Mesothelial cell of epicardium (in vitro differentiated cells): ENCODE data around the gene ADPRHL1. TPM values are rescaled to one million over a fixed set of nuclear protein-coding genes. Genes with fewer than 3 reads are reported as not detected.

Source experiments
- DNase-seq, 2 experiments: peaks; one replicate each; pipeline ENCODE4 v3.0.0; 2021; ENCODE audit warnings: low spot score in 2 of 2; ENCODE audit not compliant: unreplicated experiment in 2 of 2
- H3K27ac Mint-ChIP-seq: 2 replicates; pipeline ENCODE4 v1.8.0; 2021; ENCODE audit warnings: mixed read lengths
- H3K27me3 Mint-ChIP-seq: 2 replicates; pipeline ENCODE4 v1.8.0; 2021; ENCODE audit warnings: low read depth, mixed read lengths
- H3K36me3 Mint-ChIP-seq: 2 replicates; pipeline ENCODE4 v1.8.0; 2021; ENCODE audit warnings: mixed read lengths
- H3K4me1 Mint-ChIP-seq: 2 replicates; pipeline ENCODE4 v1.8.0; 2021; ENCODE audit warnings: mixed read lengths
- H3K4me3 Mint-ChIP-seq: 2 replicates; pipeline ENCODE4 v1.8.0; 2021; ENCODE audit warnings: mild to moderate bottlenecking, moderate library complexity, mixed read lengths
- H3K9me3 Mint-ChIP-seq: 2 replicates; pipeline ENCODE4 v1.8.0; 2021; ENCODE audit warnings: mixed read lengths
- CTCF ChIP-seq: fragments of 200-600 bp; sonication (generic); IDR thresholded peaks from one replicate; pipeline ENCODE4 v1.5.0; 2021; ENCODE audit warnings: antibody characterized with exemption; ENCODE audit not compliant: unreplicated experiment
- total RNA-seq: library from RNA; stranded (reverse); gene quantifications from 3 replicates; pipeline ENCODE4 v1.2.1, GENCODE V29; 2021

ADPRHL1 gene
- total RNA-seq, 1 donor from 2014 or later: 4.2 TPM

- peaks cover 32% of the 10 kb centered on the region for H3K4me1 Mint-ChIP-seq
- H3K9me3 Mint-ChIP-seq: no peaks in the 10 kb centered on the region
- H3K27ac Mint-ChIP-seq: no peak overlapping the region
- DNase-seq: no peak
- no peaks in the 10 kb centered on the region for H3K27me3 Mint-ChIP-seq
- no peak for TF ChIP-seq CTCF
- no peak overlapping the region for H3K4me3 Mint-ChIP-seq
- H3K36me3 Mint-ChIP-seq: peaks cover 15% of the 10 kb centered on the region
Measured at GRCh38 chr13:113497217-113497616, 43.9 kb upstream of the ADPRHL1 start.

GRCh38 chr13:113495494-113496210 lies 42.4 kb upstream of the ADPRHL1 start:
- Mint-ChIP-seq H3K4me1 (peaks cover 39% of the 10 kb centered on the region), H3K36me3 (peaks cover 15% of the 10 kb centered on the region), H3K27ac (peak overlapping the region; percentile 45), H3K9me3 (no peaks in the 10 kb centered on the region), H3K4me3 (peak overlapping the region; percentile 45), H3K27me3 (no peaks in the 10 kb centered on the region)
- DNase-seq: no peak
- no peak for TF ChIP-seq CTCF

GRCh38 chr13:113493315-113493951 lies 40.1 kb upstream of the ADPRHL1 start:
- Mint-ChIP-seq H3K9me3 (no peaks in the 10 kb centered on the region), H3K4me3 (peak overlapping the region; percentile 47), H3K27ac (peak overlapping the region; percentile 90), H3K36me3 (peaks cover 8% of the 10 kb centered on the region), H3K4me1 (peaks cover 55% of the 10 kb centered on the region), H3K27me3 (no peaks in the 10 kb centered on the region)
- TF ChIP-seq CTCF: no peak
- DNase-seq: no peak

GRCh38 chr13:113491982-113492381 lies 38.7 kb upstream of the ADPRHL1 start:
- no peaks in the 10 kb centered on the region for H3K9me3 Mint-ChIP-seq
- no peak for TF ChIP-seq CTCF
- H3K27me3 Mint-ChIP-seq: no peaks in the 10 kb centered on the region
- peak overlapping the region; percentile 81 for H3K4me3 Mint-ChIP-seq
- no peak for DNase-seq
- H3K36me3 Mint-ChIP-seq: peaks cover 3% of the 10 kb centered on the region
- peak overlapping the region; percentile 91 for H3K27ac Mint-ChIP-seq
- peaks cover 63% of the 10 kb centered on the region for H3K4me1 Mint-ChIP-seq

- Mint-ChIP-seq H3K27me3 (no peaks in the 10 kb centered on the region), H3K36me3 (peaks cover 3% of the 10 kb centered on the region), H3K9me3 (no peaks in the 10 kb centered on the region), H3K4me1 (peaks cover 68% of the 10 kb centered on the region), H3K4me3 (peak overlapping the region; percentile 81), H3K27ac (peak overlapping the region; percentile 91)
- no peak for TF ChIP-seq CTCF
- peak in 1 of 2 experiments; percentile 44 for DNase-seq
Measured at GRCh38 chr13:113491418-113491883, 38.2 kb upstream of the ADPRHL1 start.
